Fibroblast of the aortic adventitia (primary cell): ENCODE results near the gene LAMB2. TPM values are rescaled to one million over a fixed set of nuclear protein-coding genes. Genes with fewer than 3 reads are reported as not detected.
A peak's percentile ranks its signal among the peaks of the same experiment; 100 is the strongest.

Experiments
- DNase-seq: peaks from one replicate; pipeline ENCODE4 v3.0.0-alpha.2; 2010; ENCODE audit warnings: low read depth
- H3K4me3 ChIP-seq: 2 replicates; pipeline ENCODE4 v1.5.1; 2011; ENCODE audit warnings: low read depth, mild to moderate bottlenecking, control low read depth, low read length, moderate library complexity
- CTCF ChIP-seq: IDR thresholded peaks from 2 replicates; pipeline ENCODE4 v1.5.1; 2011; ENCODE audit warnings: mild to moderate bottlenecking, low read length, control low read depth, inconsistent platforms; ENCODE audit not compliant: insufficient read depth
- total RNA-seq: library from RNA; depleted of rRNA; stranded (reverse); fragments of >200 nt; gene quantifications from 2 replicates; pipeline ENCODE4 v1.2.3, GENCODE V29; 2012; ENCODE audit warnings: low replicate concordance

LAMB2 gene
- total RNA-seq, 1 donor: 202 TPM

- no peak for TF ChIP-seq CTCF
- DNase-seq: no peak
- H3K4me3 ChIP-seq: no peak overlapping the region
These were observed 18.8 kb upstream of the LAMB2 start for GRCh38 chr3:49151610-49152009.

- TF ChIP-seq CTCF: no peak
- no peak for DNase-seq
These were observed 15.3 kb upstream of the LAMB2 start for GRCh38 chr3:49148159-49148558.

GRCh38 chr3:49140080-49140479, 7.2 kb upstream of the LAMB2 start:
- no peak for TF ChIP-seq CTCF
- H3K4me3 ChIP-seq: no peak overlapping the region
- no peak for DNase-seq

More at GRCh38 chr3:49148159-49148558, 15.3 kb upstream of the LAMB2 start:
- H3K4me3 ChIP-seq: no peak overlapping the region

- H3K4me3 ChIP-seq: no peak overlapping the region
- TF ChIP-seq CTCF: no peak
- DNase-seq: no peak
These were observed 2.6 kb upstream of the LAMB2 start for GRCh38 chr3:49135499-49135898.

- DNase-seq: no peak
- no peak overlapping the region for H3K4me3 ChIP-seq
- TF ChIP-seq CTCF: no peak
These were observed 1.8 kb upstream of the LAMB2 start for GRCh38 chr3:49134471-49135265.

GRCh38 chr3:49133226-49133951, 539 bp upstream of the LAMB2 start:
- TF ChIP-seq CTCF: no peak
- H3K4me3 ChIP-seq: peak overlapping the region; percentile 92
- peak; percentile 93 for DNase-seq
